SU-DHL-6 (cell line): ENCODE measurements around the gene JADE2.

Source experiments
- H2AFZ ChIP-seq: fragments of 200-600 bp; sonication (generic); 2 replicates; pipeline ENCODE4 v1.6.1; 2014; ENCODE audit warnings: low read depth, mild to moderate bottlenecking, moderate library complexity, mixed read lengths, antibody characterized with exemption, low read length; ENCODE audit not compliant: severe bottlenecking
- H3F3A ChIP-seq: fragments of 200-600 bp; shearing (Covaris generic); 2 replicates; pipeline ENCODE4 v1.6.0; 2016; ENCODE audit warnings: antibody characterized with exemption, mild to moderate bottlenecking; ENCODE audit not compliant: insufficient read depth
- H3K27ac ChIP-seq: fragments of 200-600 bp; sonication (generic); 2 replicates; pipeline ENCODE4 v1.5.1; 2016; ENCODE audit warnings: low read depth, mild to moderate bottlenecking, low read length, moderate library complexity, mixed read lengths
- H3K27me3 ChIP-seq: fragments of 200-600 bp; sonication (generic), shearing (Covaris generic); 2 replicates; pipeline ENCODE4 v1.6.0; 2014; ENCODE audit warnings: mild to moderate bottlenecking, low read length
- H3K36me3 ChIP-seq: fragments of 200-600 bp; sonication (generic); 2 replicates; pipeline ENCODE4 v1.6.1; 2014; ENCODE audit warnings: mild to moderate bottlenecking, low read length, mixed read lengths
- H3K4me2 ChIP-seq: fragments of 300-600, 200-600 bp; shearing (Covaris generic), sonication (generic); 2 replicates; pipeline ENCODE4 v1.6.0; 2014; ENCODE audit warnings: low read length, low read depth, mild to moderate bottlenecking; ENCODE audit not compliant: poor library complexity, severe bottlenecking
- H3K4me3 ChIP-seq: fragments of 200-600 bp; sonication (generic); 2 replicates; pipeline ENCODE4 v1.5.1; 2014; ENCODE audit warnings: antibody characterized with exemption, low read length, mild to moderate bottlenecking, mixed read lengths; ENCODE audit not compliant: insufficient read depth, poor library complexity, severe bottlenecking
- H3K79me2 ChIP-seq: fragments of 200-600 bp; sonication (generic); 2 replicates; pipeline ENCODE4 v1.6.1; 2014; ENCODE audit warnings: mild to moderate bottlenecking, low read length, moderate library complexity; ENCODE audit not compliant: insufficient read depth
- H3K9ac ChIP-seq: fragments of 200-600 bp; sonication (generic); 2 replicates; pipeline ENCODE4 v1.7.0; 2014; ENCODE audit warnings: mild to moderate bottlenecking, low read length
- H3K9me2 ChIP-seq: fragments of 200-600 bp; sonication (generic); replicated peaks from 2 replicates; pipeline ENCODE4 v1.6.1; 2014; ENCODE audit warnings: low read length; ENCODE audit not compliant: insufficient read depth
- H3K9me3 ChIP-seq: fragments of 200-600 bp; sonication (generic); 2 replicates; pipeline ENCODE4 v1.6.1; 2014; ENCODE audit warnings: low read length, mixed read lengths; ENCODE audit not compliant: insufficient read depth
- H4K20me1 ChIP-seq: fragments of 200-600 bp; sonication (generic); 2 replicates; pipeline ENCODE4 v1.6.1; 2014; ENCODE audit warnings: low read depth, mild to moderate bottlenecking, antibody characterized with exemption, low read length, moderate library complexity, mixed read lengths
- CTCF ChIP-seq: fragments of 200-600 bp; sonication (generic); IDR thresholded peaks from one replicate; pipeline ENCODE4 v1.5.1; 2017; ENCODE audit warnings: antibody characterized with exemption, mild to moderate bottlenecking, low read length, moderate library complexity; ENCODE audit not compliant: insufficient read depth, poor library complexity, severe bottlenecking
- EZH2phosphoT487 ChIP-seq: fragments of 200-600 bp; sonication (generic), shearing (Covaris generic); conservative IDR thresholded peaks from 2 replicates; pipeline ENCODE4 v1.6.1; 2018; ENCODE audit warnings: mild to moderate bottlenecking, antibody characterized with exemption, low read length, moderate library complexity, mixed read lengths

JADE2 gene

DNA sequence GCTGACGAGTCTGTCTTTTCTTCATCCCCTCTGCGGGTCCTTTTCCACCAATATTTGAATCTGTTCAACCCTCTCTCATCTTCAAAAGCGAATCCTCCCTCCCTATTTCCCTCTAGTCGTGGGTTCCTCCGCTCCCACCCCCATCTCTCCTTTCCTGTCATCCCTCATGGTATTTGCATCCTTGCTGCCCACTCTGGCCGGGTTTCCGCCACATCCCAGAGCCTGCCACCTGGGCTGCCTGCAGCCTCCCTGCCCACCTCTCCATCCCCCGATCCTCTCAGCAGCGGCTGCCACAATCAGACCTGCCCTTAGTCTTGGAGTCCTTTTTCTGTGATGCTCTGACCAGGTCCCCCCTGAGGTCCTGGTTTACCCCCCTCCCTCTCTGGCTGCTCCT is 44.9 kb downstream of the JADE2 start:
- no peaks in the 10 kb centered on the region for H3K9me3 ChIP-seq
- H3K4me2 ChIP-seq: no peak overlapping the region
- TF ChIP-seq CTCF: no peak
- no peak for TF ChIP-seq EZH2phosphoT487
- H3K9me2 ChIP-seq: no peaks in the 10 kb centered on the region
- H3F3A ChIP-seq: no peaks in the 10 kb centered on the region
- no peak overlapping the region for H3K27ac ChIP-seq
- H3K36me3 ChIP-seq: no peaks in the 10 kb centered on the region
- H3K79me2 ChIP-seq: no peaks in the 10 kb centered on the region
- H3K4me3 ChIP-seq: no peak overlapping the region
- H3K27me3 ChIP-seq: no peaks in the 10 kb centered on the region
- no peaks in the 10 kb centered on the region for H4K20me1 ChIP-seq
- no peak overlapping the region for H2AFZ ChIP-seq
- H3K9ac ChIP-seq: no peak overlapping the region

- Histone ChIP-seq H3F3A (no peaks in the 10 kb centered on the region), H3K9me2 (no peaks in the 10 kb centered on the region), H3K27ac (no peak overlapping the region), H4K20me1 (no peaks in the 10 kb centered on the region), H3K79me2 (no peaks in the 10 kb centered on the region), H2AFZ (no peak overlapping the region), H3K9me3 (no peaks in the 10 kb centered on the region), H3K27me3 (no peaks in the 10 kb centered on the region), H3K36me3 (no peaks in the 10 kb centered on the region), H3K4me2 (no peak overlapping the region), H3K9ac (no peak overlapping the region), H3K4me3 (no peak overlapping the region)
- no peak for TF ChIP-seq CTCF
- no peak for TF ChIP-seq EZH2phosphoT487
Observed at GRCh38 chr5:134570886-134571285, 45.4 kb downstream of the JADE2 start.

- Histone ChIP-seq H3K36me3 (no peaks in the 10 kb centered on the region), H4K20me1 (no peaks in the 10 kb centered on the region)
Observed at GRCh38 chr5:134571693-134572405, 46.4 kb downstream of the JADE2 start.

More at GRCh38 chr5:134571693-134572405, 46.4 kb downstream of the JADE2 start:
- no peak overlapping the region for H3K27ac ChIP-seq
- no peaks in the 10 kb centered on the region for H3K9me3 ChIP-seq
- H3K79me2 ChIP-seq: no peaks in the 10 kb centered on the region
- no peaks in the 10 kb centered on the region for H3K9me2 ChIP-seq
- H2AFZ ChIP-seq: no peak overlapping the region
- TF ChIP-seq EZH2phosphoT487 (no peak), CTCF (no peak)
- no peak overlapping the region for H3K4me2 ChIP-seq
- H3K9ac ChIP-seq: no peak overlapping the region
- no peaks in the 10 kb centered on the region for H3F3A ChIP-seq
- H3K27me3 ChIP-seq: no peaks in the 10 kb centered on the region
- no peak overlapping the region for H3K4me3 ChIP-seq
